H1 (cell line): ENCODE results near the gene ALDH1A3. TPM values are rescaled to one million over a fixed set of nuclear protein-coding genes. Genes with fewer than 3 reads are reported as not detected.

ENCODE experiments used
- CTCF ChIA-PET: fragments of 300-600 bp; sonication (Branson Sonifier 250); formaldehyde crosslinking; loops from one replicate; lab custom pipeline; 2021; ENCODE audit not compliant: partially characterized antibody; lab: Charles Lee
- POLR2A ChIA-PET: fragments of 300-600 bp; sonication (Branson Sonifier 250); formaldehyde crosslinking; loops from one replicate; lab custom pipeline; 2021; ENCODE audit warnings: inconsistent platforms; ENCODE audit not compliant: partially characterized antibody; lab: Charles Lee
- DNase-seq, 2 experiments: peaks; one replicate each; pipeline versions ENCODE4 v3.0.0 to v3.0.0-alpha.2; 2010 to 2022; ENCODE audit warnings: low spot score in 2 of 2, low read depth in 1 of 2, mixed read lengths in 1 of 2
- FAIRE-seq: peaks from 2 replicates; lab custom pipeline; 2011; peaks lifted over from hg19 to GRCh38; lab: Jason Lieb, UNC
- H2AFZ ChIP-seq: 2 replicates; pipeline ENCODE4 v1.8.1; 2012; ENCODE audit warnings: low read length, inconsistent platforms
- H2AK5ac ChIP-seq: 2 replicates; pipeline ENCODE4 v1.6.1; 2013; ENCODE audit warnings: low read depth, low read length
- H2BK120ac ChIP-seq: replicated peaks from 2 replicates; pipeline ENCODE3; 2013; ENCODE audit warnings: low read depth, low read length, inconsistent platforms
- H2BK12ac ChIP-seq: 2 replicates; pipeline ENCODE4 v1.6.1; 2013; ENCODE audit warnings: low read depth, low read length
- H2BK15ac ChIP-seq: 2 replicates; pipeline ENCODE4 v1.6.1; 2013; ENCODE audit warnings: low read length
- H2BK20ac ChIP-seq: 2 replicates; pipeline ENCODE4 v1.6.1; 2013; ENCODE audit warnings: low read length
- H2BK5ac ChIP-seq: 2 replicates; pipeline ENCODE4 v1.6.1; 2013; ENCODE audit warnings: low read depth, low read length
- H3K14ac ChIP-seq: 2 replicates; pipeline ENCODE4 v1.6.1; 2013; ENCODE audit warnings: inconsistent platforms; ENCODE audit not compliant: insufficient read length
- H3K18ac ChIP-seq: 2 replicates; pipeline ENCODE4 v1.6.1; 2013; ENCODE audit warnings: low read length; ENCODE audit errors: extremely low read depth
- H3K23ac ChIP-seq: 2 replicates; pipeline ENCODE4 v1.6.1; 2013; ENCODE audit warnings: inconsistent platforms; ENCODE audit not compliant: insufficient read length
- H3K23me2 ChIP-seq: 2 replicates; pipeline ENCODE4 v1.6.1; 2013; ENCODE audit warnings: low read depth, low read length
- H3K27ac ChIP-seq: 2 replicates; pipeline ENCODE4 v1.6.1; 2011; ENCODE audit warnings: low read depth, low read length, inconsistent platforms
- H3K27me3 ChIP-seq, 4 experiments: replicated peaks in 1 of 4; 1 replicate in 1 of 4; 2 replicates in 3 of 4; pipeline versions ENCODE4 v1.6.1 to v1.8.1; 2011 to 2013; ENCODE audit warnings: low read length in 3 of 4, mild to moderate bottlenecking in 3 of 4, inconsistent platforms in 2 of 4, mixed read lengths in 2 of 4, moderate library complexity in 1 of 4; ENCODE audit not compliant: control insufficient read depth in 3 of 4, insufficient read depth in 3 of 4; ENCODE audit errors: extremely low read depth in 1 of 4
- H3K36me3 ChIP-seq, 4 experiments: 2 replicates each; pipeline versions ENCODE4 v1.6.1 to v1.8.1; 2011 to 2013; ENCODE audit warnings: mild to moderate bottlenecking in 4 of 4, low read length in 3 of 4, moderate library complexity in 2 of 4, control low read depth in 1 of 4, inconsistent platforms in 1 of 4; ENCODE audit not compliant: insufficient read depth in 4 of 4, control insufficient read depth in 2 of 4
- H3K4ac ChIP-seq: replicated peaks from 2 replicates; pipeline ENCODE3; 2013; ENCODE audit warnings: low read length, low read depth, mixed read lengths, inconsistent platforms; ENCODE audit not compliant: insufficient read length
- H3K4me1 ChIP-seq, 4 experiments: replicated peaks in 1 of 4; 1 replicate in 1 of 4; 2 replicates in 3 of 4; pipeline versions ENCODE4 v1.6.1 to v1.8.1; 2011 to 2013; ENCODE audit warnings: low read length in 3 of 4, inconsistent platforms in 2 of 4, mixed read lengths in 1 of 4; ENCODE audit not compliant: insufficient read depth in 4 of 4, control insufficient read depth in 3 of 4
- H3K4me2 ChIP-seq, 2 experiments: 2 replicates each; pipeline versions ENCODE4 v1.6.1 to v1.8.1; 2011 to 2013; ENCODE audit warnings: low read depth in 2 of 2, low read length in 2 of 2, control low read depth in 1 of 2, inconsistent platforms in 1 of 2, mild to moderate bottlenecking in 1 of 2; ENCODE audit not compliant: insufficient read depth in 1 of 2
- H3K4me3 ChIP-seq, 4 experiments: fragments of 200-600, 300-600 bp in 1 of 4; sonication (generic), shearing (Covaris generic), sonication (Bioruptor Twin) in 1 of 4; 2 replicates each; pipeline versions ENCODE4 v1.5.1 to v1.8.1; 2011 to 2016; ENCODE audit warnings: low read length in 4 of 4, low read depth in 3 of 4, control low read depth in 2 of 4, inconsistent platforms in 2 of 4, mild to moderate bottlenecking in 2 of 4, mixed read lengths in 1 of 4, moderate library complexity in 1 of 4; ENCODE audit not compliant: insufficient read depth in 2 of 4; ENCODE audit errors: extremely low read depth in 1 of 4
- H3K56ac ChIP-seq: replicated peaks from 2 replicates; pipeline ENCODE3; 2013; ENCODE audit warnings: low read depth, mild to moderate bottlenecking, mixed read lengths, low read length, inconsistent platforms; ENCODE audit not compliant: insufficient read length
- H3K79me1 ChIP-seq: 2 replicates; pipeline ENCODE4 v1.6.1; 2013; ENCODE audit warnings: low read depth, low read length, control low read depth
- H3K79me2 ChIP-seq, 2 experiments: 2 replicates each; pipeline versions ENCODE4 v1.6.1 to v1.8.1; 2012 to 2013; ENCODE audit warnings: low read length in 2 of 2, mild to moderate bottlenecking in 2 of 2, inconsistent platforms in 1 of 2; ENCODE audit not compliant: insufficient read depth in 2 of 2, control insufficient read depth in 1 of 2
- H3K9ac ChIP-seq, 4 experiments: replicated peaks in 1 of 4; 1 replicate in 1 of 4; 2 replicates in 3 of 4; pipeline versions ENCODE4 v1.6.1 to v1.8.1; 2011 to 2013; ENCODE audit warnings: low read depth in 3 of 4, low read length in 3 of 4, control low read depth in 2 of 4, mild to moderate bottlenecking in 2 of 4, moderate library complexity in 2 of 4, inconsistent platforms in 1 of 4; ENCODE audit errors: extremely low read depth in 1 of 4
- H3K9me3 ChIP-seq, 2 experiments: 2 replicates each; pipeline versions ENCODE4 v1.6.1 to v1.8.1; 2012 to 2013; ENCODE audit warnings: mild to moderate bottlenecking in 2 of 2, moderate library complexity in 2 of 2, control low read depth in 1 of 2, inconsistent platforms in 1 of 2, low read depth in 1 of 2, low read length in 1 of 2, mixed read lengths in 1 of 2; ENCODE audit not compliant: insufficient read depth in 2 of 2
- H4K20me1 ChIP-seq, 2 experiments: replicated peaks in 1 of 2; 2 replicates each; pipeline versions ENCODE3 to v1.8.1; 2011 to 2013; ENCODE audit warnings: inconsistent platforms in 2 of 2, low read length in 2 of 2, mild to moderate bottlenecking in 1 of 2; ENCODE audit not compliant: insufficient read depth in 2 of 2, control insufficient read depth in 1 of 2
- H4K5ac ChIP-seq: 2 replicates; pipeline ENCODE4 v1.6.1; 2013; ENCODE audit warnings: low read length, low read depth, mixed read lengths, inconsistent platforms; ENCODE audit not compliant: insufficient read length
- H4K8ac ChIP-seq: 2 replicates; pipeline ENCODE4 v1.8.0; 2013; ENCODE audit warnings: mild to moderate bottlenecking, moderate library complexity, low read length, inconsistent platforms; ENCODE audit not compliant: insufficient read depth; ENCODE audit errors: extremely low read depth
- H4K91ac ChIP-seq: replicated peaks from 2 replicates; pipeline ENCODE3; 2013; ENCODE audit warnings: low read length, mixed read lengths, inconsistent platforms; ENCODE audit not compliant: insufficient read length
- CHD2 ChIP-seq: IDR thresholded peaks from 2 replicates; pipeline ENCODE4 v1.6.1; 2012; ENCODE audit warnings: low read length, improper control_type of control experiment
- EGR1 ChIP-seq: IDR thresholded peaks from 2 replicates; pipeline ENCODE4 v1.6.1; 2011; ENCODE audit warnings: low read depth, low read length, borderline replicate concordance
- HDAC6 ChIP-seq: IDR thresholded peaks from one replicate; pipeline ENCODE4 v1.7.1; 2012; ENCODE audit warnings: low read depth, mild to moderate bottlenecking, inconsistent platforms, low read length, moderate library complexity
- KDM4A ChIP-seq: IDR thresholded peaks from one replicate; pipeline ENCODE4 v1.7.1; 2012; ENCODE audit warnings: low read depth, mild to moderate bottlenecking, moderate library complexity, low read length, inconsistent platforms; ENCODE audit not compliant: severe bottlenecking
- POLR2AphosphoS5 ChIP-seq: IDR thresholded peaks from 2 replicates; pipeline ENCODE4 v1.6.1; 2011; ENCODE audit warnings: low read depth, low read length
- RNF2 ChIP-seq: fragments of 200-900, 300-1000 bp; sonication (generic); IDR thresholded peaks from 2 replicates; pipeline ENCODE4 v1.7.1; 2016; ENCODE audit warnings: borderline replicate concordance, low read depth, mild to moderate bottlenecking, antibody characterized with exemption, low read length; ENCODE audit not compliant: poor library complexity, severe bottlenecking; ENCODE audit errors: missing control alignments
- SAP30 ChIP-seq: fragments of 300-600 bp; sonication (generic); IDR thresholded peaks from 2 replicates; pipeline ENCODE4 v1.7.1; 2012; ENCODE audit warnings: low read length, moderate library complexity, mild to moderate bottlenecking, inconsistent platforms; ENCODE audit not compliant: insufficient read depth, insufficient replicate concordance
- SIN3A ChIP-seq, 2 experiments: IDR thresholded peaks in 1 of 2; conservative IDR thresholded peaks in 1 of 2; 2 replicates each; pipeline ENCODE4 v1.6.1; 2011 to 2012; ENCODE audit warnings: low read length in 2 of 2, improper control_type of control experiment in 1 of 2, low read depth in 1 of 2, mild to moderate bottlenecking in 1 of 2
- SIRT6 ChIP-seq: IDR thresholded peaks from one replicate; pipeline ENCODE4 v1.7.1; 2012; ENCODE audit warnings: low read length, inconsistent platforms
- SUZ12 ChIP-seq: fragments of 200-600 bp; sonication (generic); IDR thresholded peaks from 2 replicates; pipeline ENCODE4 v1.6.1; 2012; ENCODE audit warnings: mild to moderate bottlenecking, inconsistent platforms, low read length, moderate library complexity, mixed read lengths
- WGBS, 2 experiments: shearing (Covaris generic) in 1 of 2; methylation state at CpG; one replicate each; pipeline versions ENCODE4 v1.1.6 to v1.1.7; 2013 to 2015; ENCODE audit warnings: low lambda C conversion rate in 2 of 2, mixed read lengths in 2 of 2, inconsistent platforms in 1 of 2, low coverage in 1 of 2, missing lambda C conversion rate in 1 of 2; ENCODE audit not compliant: insufficient replicate concordance in 2 of 2, insufficient coverage in 1 of 2, insufficient read length in 1 of 2; ENCODE audit errors: extremely low coverage in 1 of 2, missing lambda C conversion rate in 1 of 2; 5-methylcytosine and 5-hydroxymethylcytosine counted together
- polyA plus RNA-seq, 7 experiments: library from polyadenylated mRNA; depleted of rRNA in 3 of 7; stranded (reverse) in 5 of 7; unstranded in 2 of 7; fragments of >200 nt in 5 of 7; fragments of 200-250 nt in 2 of 7; gene quantifications; 1 replicate in 5 of 7; 2 replicates in 1 of 7; 4 replicates in 1 of 7; pipeline versions ENCODE4 v1.2.1 to v1.2.3, GENCODE V29; 2011 to 2013; ENCODE audit warnings: missing spikeins in 2 of 7, mixed read lengths in 2 of 7
- total RNA-seq: library from RNA; stranded (reverse); fragmentation: NEBNext Ultra II Directional; extraction: Animal tissue kit (Norgen Biotek cat#: 25700); gene quantifications from 2 replicates; pipeline ENCODE4 v1.2.1, GENCODE V29; 2021
- TF ChIP-seq, protein P1 (sequence below): IDR thresholded peaks from 2 replicates; pipeline ENCODE4 v1.6.1; 2012; ENCODE audit warnings: inconsistent platforms

ALDH1A3 gene
- total and polyA plus RNA-seq, 2 of the 8 experiments (the other 6 are each of a cell fraction or from before 2014, with no cell fraction given), result 2.2 to 5.5 TPM

DNA sequence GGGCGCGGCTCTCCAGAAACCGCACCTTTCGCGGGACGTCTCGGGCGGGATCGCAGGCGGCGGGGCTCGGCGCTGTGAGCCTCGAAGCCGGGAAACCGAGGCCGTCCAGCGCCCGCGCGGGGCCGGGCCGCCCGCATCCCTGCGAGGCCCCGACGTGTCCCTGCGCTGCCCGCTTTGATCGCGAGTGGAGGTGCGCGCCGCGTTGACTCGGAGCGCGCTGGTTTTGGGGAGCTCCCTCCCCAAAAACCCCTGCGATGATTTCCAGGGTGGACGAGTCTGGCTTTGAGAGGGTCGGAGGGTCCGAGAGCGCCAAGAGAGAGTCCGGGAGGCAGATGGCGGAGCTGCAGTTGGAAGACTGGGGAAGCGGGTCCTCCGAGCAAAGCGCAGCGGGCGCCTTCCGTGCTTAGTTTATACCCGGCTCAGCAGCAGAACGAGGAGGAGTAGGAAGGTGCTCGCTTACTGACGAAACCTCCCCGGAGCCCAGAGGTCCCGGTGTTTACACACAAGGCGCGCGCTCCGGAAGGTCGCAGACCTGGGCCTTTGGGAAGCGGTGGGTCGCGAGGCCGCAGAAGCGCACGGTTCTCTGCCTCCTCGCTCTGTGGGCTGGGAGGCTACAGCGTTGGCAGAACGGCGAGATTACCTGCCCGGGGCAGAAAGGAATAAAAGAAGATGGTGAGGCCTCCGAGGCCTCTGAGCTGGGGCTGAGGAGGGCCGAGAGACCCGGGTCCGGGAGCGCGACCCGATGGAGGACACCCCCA is 687 bp downstream of the ALDH1A3 start:
- FAIRE-seq (no peak), DNase-seq (peak in 1 of 2 experiments; percentile 75)
- H2AFZ ChIP-seq, result no peak overlapping the region; the same call in 1 of the 2 replicates
- H4K91ac ChIP-seq, result no peak overlapping the region
- H2BK20ac ChIP-seq, result no peak overlapping the region
- no peaks in the 10 kb centered on the region for H4K20me1 ChIP-seq
- peaks cover 16 to 52% (median 48%) of the 10 kb centered on the region in 4 experiments for H3K27me3 ChIP-seq
- H3K4me2 ChIP-seq, result peak overlapping the region; percentile 64 to 79
- H3K56ac ChIP-seq, result no peak overlapping the region
- H3K36me3 ChIP-seq, result no peaks in the 10 kb centered on the region; a peak in 1 of 8 replicates
- peaks cover 0 to 13% (median 8%) of the 10 kb centered on the region in 4 experiments; a peak in 5 of 7 replicates for H3K4me1 ChIP-seq
- no peak overlapping the region for H2BK120ac ChIP-seq
- no peaks in the 10 kb centered on the region for H3K79me1 ChIP-seq
- H3K79me2 ChIP-seq, result no peaks in the 10 kb centered on the region
- peak overlapping the region; percentile 37 to 59 (median 46) for H3K4me3 ChIP-seq
- peaks cover 12% of the 10 kb centered on the region; the same call in 1 of the 2 replicates for H3K23me2 ChIP-seq
- H3K23ac ChIP-seq, result no peak overlapping the region
- no peak overlapping the region for H3K27ac ChIP-seq
- peak overlapping the region; percentile 71 for H3K18ac ChIP-seq
- H3K9me3 ChIP-seq, result no peaks in the 10 kb centered on the region
- H3K9ac ChIP-seq, result no peak overlapping the region
- no peak overlapping the region for H2AK5ac ChIP-seq
- CTCF ChIA-PET, result interaction anchor here (0.6 to 5.3 kb wide), 8 partner anchors 9 to 686 kb away, joined by 3 to 34 read pairs (median 3); partner anchors contain the start of gene LRRK1
- no peak overlapping the region for H3K4ac ChIP-seq
- 4% methylated on average over 62 of the region's 80 CpGs; no CpG with 5 or more reads in 1 of the 2 experiments for WGBS, 2 experiments
- POLR2A ChIA-PET, result interaction anchor here (0.7 to 2.0 kb wide), 2 partner anchors 9 to 78 kb away, joined by 3 to 4 read pairs; no protein-coding TSS in a partner anchor
- no peak overlapping the region for H3K14ac ChIP-seq
- no peak overlapping the region for H2BK5ac ChIP-seq
- 0 out of 2 replicates have a peak overlapping the region, but pooled peaks have one; percentile 17 for H2BK12ac ChIP-seq
- H4K5ac ChIP-seq, result no peak overlapping the region
- H4K8ac ChIP-seq, result peak overlapping the region; percentile 53; the same call in 1 of the 2 replicates
- no peak overlapping the region for H2BK15ac ChIP-seq
- TF ChIP-seq EGR1 (no peak), POLR2AphosphoS5 (no peak), CHD2 (no peak), HDAC6 (no peak), SIRT6 (no peak), KDM4A (peak; percentile 53), RNF2 (no peak), SUZ12 (peak; percentile 95), SIN3A (conservative IDR thresholded peaks at IDR 0.05 in 1 of 2, IDR thresholded peaks at IDR 0.05 in 1 of 2; ENCODE audit: low read depth in 1 of 2, low read length in 2 of 2) (no peak), SAP30 (no peak)
- TF ChIP-seq, protein P1, sequence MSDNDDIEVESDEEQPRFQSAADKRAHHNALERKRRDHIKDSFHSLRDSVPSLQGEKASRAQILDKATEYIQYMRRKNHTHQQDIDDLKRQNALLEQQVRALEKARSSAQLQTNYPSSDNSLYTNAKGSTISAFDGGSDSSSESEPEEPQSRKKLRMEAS, result peak; percentile 33
